Uterus (tissue), 2 donors: ENCODE measurements around the gene C4orf50.

ENCODE experiments used
- POLR2A ChIP-seq, 2 donors: fragments of 450-650 bp; IDR thresholded peaks; one replicate each; pipeline ENCODE4 v1.6.1; 2016; ENCODE audit warnings: antibody characterized with exemption in 2 of 2, mild to moderate bottlenecking in 1 of 2, moderate library complexity in 1 of 2
- TF ChIP-seq, protein P1 (sequence below), 4 experiments: fragments of 200-600 bp in 2 of 4; fragments of 450-650 bp in 2 of 4; sonication (generic) in 2 of 4; IDR thresholded peaks; one replicate each; pipeline ENCODE4 v1.5.1; 2016 to 2019; ENCODE audit warnings: antibody characterized with exemption in 4 of 4, mild to moderate bottlenecking in 2 of 4, moderate library complexity in 1 of 4

DNA sequence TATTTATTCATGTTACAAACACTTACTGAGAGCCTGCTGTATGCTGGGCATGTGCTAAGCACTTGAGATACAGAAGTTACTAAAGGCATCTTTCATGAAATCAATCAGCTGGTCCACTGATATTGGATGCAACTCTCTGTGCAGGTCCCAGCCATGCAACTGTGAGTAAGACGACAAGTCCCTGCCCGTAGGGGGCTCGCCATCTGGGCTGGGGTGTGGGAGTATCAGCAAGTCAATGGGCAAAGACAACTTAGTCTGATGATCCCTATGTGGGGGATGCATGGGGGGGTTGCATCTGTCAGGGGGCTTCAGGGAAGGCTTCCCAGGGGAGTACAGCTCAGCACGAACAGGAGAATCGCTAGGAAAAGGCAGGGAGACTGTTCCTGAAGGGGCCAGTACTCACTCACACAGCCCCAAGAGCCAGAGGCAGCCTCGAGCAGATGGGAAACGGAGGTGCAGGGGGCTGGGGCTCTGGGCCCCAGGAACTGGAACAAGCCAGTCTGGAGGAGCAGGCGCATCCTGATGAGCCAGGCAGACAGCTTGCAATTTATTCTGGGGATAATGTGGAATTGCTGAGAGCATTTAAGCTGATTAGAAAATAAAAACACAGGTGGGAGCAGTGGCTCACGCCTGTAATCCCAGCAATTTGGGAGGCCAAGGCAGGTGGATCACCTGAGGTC, 165.6 kb downstream of the C4orf50 start:
- TF ChIP-seq POLR2A (IDR thresholded peaks at IDR 0.05), result no peak
- TF ChIP-seq, protein P1, sequence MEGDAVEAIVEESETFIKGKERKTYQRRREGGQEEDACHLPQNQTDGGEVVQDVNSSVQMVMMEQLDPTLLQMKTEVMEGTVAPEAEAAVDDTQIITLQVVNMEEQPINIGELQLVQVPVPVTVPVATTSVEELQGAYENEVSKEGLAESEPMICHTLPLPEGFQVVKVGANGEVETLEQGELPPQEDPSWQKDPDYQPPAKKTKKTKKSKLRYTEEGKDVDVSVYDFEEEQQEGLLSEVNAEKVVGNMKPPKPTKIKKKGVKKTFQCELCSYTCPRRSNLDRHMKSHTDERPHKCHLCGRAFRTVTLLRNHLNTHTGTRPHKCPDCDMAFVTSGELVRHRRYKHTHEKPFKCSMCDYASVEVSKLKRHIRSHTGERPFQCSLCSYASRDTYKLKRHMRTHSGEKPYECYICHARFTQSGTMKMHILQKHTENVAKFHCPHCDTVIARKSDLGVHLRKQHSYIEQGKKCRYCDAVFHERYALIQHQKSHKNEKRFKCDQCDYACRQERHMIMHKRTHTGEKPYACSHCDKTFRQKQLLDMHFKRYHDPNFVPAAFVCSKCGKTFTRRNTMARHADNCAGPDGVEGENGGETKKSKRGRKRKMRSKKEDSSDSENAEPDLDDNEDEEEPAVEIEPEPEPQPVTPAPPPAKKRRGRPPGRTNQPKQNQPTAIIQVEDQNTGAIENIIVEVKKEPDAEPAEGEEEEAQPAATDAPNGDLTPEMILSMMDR (IDR thresholded peaks at IDR 0.05), result no peak
